H9 (cell line): ENCODE results near the gene SP140. TPM values are rescaled to one million over a fixed set of nuclear protein-coding genes. Genes with fewer than 3 reads are reported as not detected.

Experiments
- DNase-seq: peaks from one replicate; pipeline ENCODE4 v3.0.0-alpha.2; 2017
- H2AFZ ChIP-seq: one replicate; pipeline ENCODE4 v1.6.1; 2013; ENCODE audit warnings: mild to moderate bottlenecking, low read length, control low read depth, moderate library complexity
- H2AK5ac ChIP-seq: 2 replicates; pipeline ENCODE4 v1.6.1; 2013; ENCODE audit warnings: low read length, control low read depth, mixed read lengths; ENCODE audit not compliant: insufficient read length
- H2BK120ac ChIP-seq: one replicate; pipeline ENCODE4 v1.6.1; 2013; ENCODE audit warnings: low read depth, mild to moderate bottlenecking, low read length, control low read depth, inconsistent platforms; ENCODE audit not compliant: poor library complexity, severe bottlenecking
- H2BK12ac ChIP-seq: 2 replicates; pipeline ENCODE4 v1.6.1; 2013; ENCODE audit warnings: low read length, control low read depth, mixed read lengths, low read depth; ENCODE audit not compliant: insufficient read length
- H2BK15ac ChIP-seq: 2 replicates; pipeline ENCODE4 v1.6.1; 2013; ENCODE audit warnings: low read depth, low read length, control low read depth
- H2BK20ac ChIP-seq: one replicate; pipeline ENCODE4 v1.6.1; 2013; ENCODE audit warnings: low read depth, mild to moderate bottlenecking, low read length, control low read depth, inconsistent platforms; ENCODE audit not compliant: poor library complexity, severe bottlenecking
- H2BK5ac ChIP-seq: 2 replicates; pipeline ENCODE4 v1.6.1; 2013; ENCODE audit warnings: low read length, control low read depth, mixed read lengths; ENCODE audit not compliant: insufficient read length
- H3K14ac ChIP-seq: 2 replicates; pipeline ENCODE4 v1.6.1; 2013; ENCODE audit warnings: low read length, control low read depth; ENCODE audit not compliant: insufficient read depth
- H3K18ac ChIP-seq: 2 replicates; pipeline ENCODE4 v1.6.1; 2013; ENCODE audit warnings: low read depth, mild to moderate bottlenecking, mixed read lengths, low read length, control low read depth; ENCODE audit not compliant: insufficient read length
- H3K23ac ChIP-seq: 2 replicates; pipeline ENCODE4 v1.6.1; 2013; ENCODE audit warnings: low read length, control low read depth, mixed read lengths, low read depth; ENCODE audit not compliant: insufficient read length
- H3K23me2 ChIP-seq: 2 replicates; pipeline ENCODE4 v1.6.1; 2013; ENCODE audit warnings: low read depth, mild to moderate bottlenecking, mixed read lengths, low read length, control low read depth; ENCODE audit not compliant: insufficient read length, poor library complexity, severe bottlenecking
- H3K27ac ChIP-seq: 2 replicates; pipeline ENCODE4 v1.5.1; 2013; ENCODE audit warnings: low read length, control low read depth, mixed read lengths, low read depth; ENCODE audit not compliant: insufficient read length
- H3K27me3 ChIP-seq: 2 replicates; pipeline ENCODE4 v1.6.1; 2013; ENCODE audit warnings: low read length, control low read depth, inconsistent platforms; ENCODE audit not compliant: insufficient read depth
- H3K4ac ChIP-seq: 2 replicates; pipeline ENCODE4 v1.6.1; 2013; ENCODE audit warnings: low read depth, mild to moderate bottlenecking, control low read depth, inconsistent platforms, low read length, moderate library complexity
- H3K4me1 ChIP-seq: 2 replicates; pipeline ENCODE4 v1.6.1; 2013; ENCODE audit warnings: low read length, control low read depth, inconsistent platforms; ENCODE audit not compliant: insufficient read depth
- H3K4me2 ChIP-seq: 2 replicates; pipeline ENCODE4 v1.6.1; 2013; ENCODE audit warnings: low read length, control low read depth, mixed read lengths; ENCODE audit not compliant: insufficient read length, insufficient read depth
- H3K56ac ChIP-seq: 2 replicates; pipeline ENCODE4 v1.6.1; 2013; ENCODE audit warnings: low read depth, mild to moderate bottlenecking, mixed read lengths, low read length, control low read depth; ENCODE audit not compliant: insufficient read length
- H3K79me1 ChIP-seq: 2 replicates; pipeline ENCODE4 v1.6.1; 2013; ENCODE audit warnings: low read depth, mild to moderate bottlenecking, moderate library complexity, low read length, control low read depth, inconsistent platforms; ENCODE audit not compliant: insufficient read depth, poor library complexity, severe bottlenecking
- H3K79me2 ChIP-seq: 2 replicates; pipeline ENCODE4 v1.6.1; 2013; ENCODE audit warnings: low read length, control low read depth, inconsistent platforms; ENCODE audit not compliant: insufficient read depth
- H3K9ac ChIP-seq: 2 replicates; pipeline ENCODE4 v1.6.1; 2013; ENCODE audit warnings: low read length, control low read depth, mixed read lengths; ENCODE audit not compliant: insufficient read length; ENCODE audit errors: extremely low read depth
- H3K9me3 ChIP-seq: one replicate; pipeline ENCODE4 v1.6.1; 2013; ENCODE audit warnings: low read depth, low read length, inconsistent platforms; ENCODE audit not compliant: control insufficient read depth
- H3T11ph ChIP-seq: one replicate; pipeline ENCODE4 v1.6.1; 2013; ENCODE audit warnings: mild to moderate bottlenecking, low read length, control low read depth, inconsistent platforms
- H4K20me1 ChIP-seq: one replicate; pipeline ENCODE4 v1.6.1; 2013; ENCODE audit not compliant: control insufficient read depth, insufficient read length, insufficient read depth
- H4K5ac ChIP-seq: 2 replicates; pipeline ENCODE4 v1.6.1; 2013; ENCODE audit warnings: low read depth, mild to moderate bottlenecking, mixed read lengths, low read length, control low read depth; ENCODE audit not compliant: insufficient read length
- H4K8ac ChIP-seq: replicated peaks from 2 replicates; pipeline ENCODE4 v1.6.1; 2013; ENCODE audit warnings: low read length, control low read depth, mixed read lengths, low read depth; ENCODE audit not compliant: insufficient read length
- H4K91ac ChIP-seq: 2 replicates; pipeline ENCODE4 v1.6.1; 2013; ENCODE audit warnings: low read depth, mild to moderate bottlenecking, moderate library complexity, mixed read lengths, low read length, control low read depth; ENCODE audit not compliant: insufficient read length
- H3K27ac Mint-ChIP-seq, 3 experiments: 2 replicates in 2 of 3; 3 replicates in 1 of 3; pipeline ENCODE4 v1.8.0; 2020 to 2021; ENCODE audit warnings: mixed read lengths in 3 of 3, mild to moderate bottlenecking in 1 of 3, moderate library complexity in 1 of 3
- H3K27me3 Mint-ChIP-seq: 2 replicates; pipeline ENCODE4 v1.8.0; 2021; ENCODE audit warnings: low read depth, mild to moderate bottlenecking, moderate library complexity, mixed read lengths
- H3K36me3 Mint-ChIP-seq, 3 experiments: 2 replicates in 2 of 3; 3 replicates in 1 of 3; pipeline ENCODE4 v1.8.0; 2020 to 2021; ENCODE audit warnings: low read depth in 3 of 3, mixed read lengths in 3 of 3; ENCODE audit not compliant: insufficient read depth in 1 of 3
- H3K4me1 Mint-ChIP-seq, 2 experiments: 2 replicates each; pipeline ENCODE4 v1.8.0; 2020; ENCODE audit warnings: mixed read lengths in 2 of 2
- H3K4me3 Mint-ChIP-seq, 2 experiments: 2 replicates in 1 of 2; 3 replicates in 1 of 2; pipeline ENCODE4 v1.8.0; 2020 to 2021; ENCODE audit warnings: mild to moderate bottlenecking in 2 of 2, mixed read lengths in 2 of 2, moderate library complexity in 1 of 2
- H3K9me3 Mint-ChIP-seq, 2 experiments: 2 replicates in 1 of 2; 3 replicates in 1 of 2; pipeline ENCODE4 v1.8.0; 2020; ENCODE audit warnings: mild to moderate bottlenecking in 2 of 2, mixed read lengths in 2 of 2, moderate library complexity in 1 of 2
- WGBS: extraction: QIAGEN DNeasy Blood & Tissue Kit; methylation state at CpG from one replicate; pipeline ENCODE4 v1.1.7; 2013; ENCODE audit warnings: missing lambda C conversion rate, low lambda C conversion rate, mixed read lengths; ENCODE audit not compliant: insufficient read length; ENCODE audit errors: extremely low coverage; 5-methylcytosine and 5-hydroxymethylcytosine counted together
- total RNA-seq: library from RNA; stranded (reverse); gene quantifications from 2 replicates; pipeline ENCODE4 v1.2.1, GENCODE V29; 2021
- TF ChIP-seq, protein P1 (sequence below): fragments of 200-600 bp; sonication (generic); conservative IDR thresholded peaks from 3 replicates; pipeline ENCODE4 v1.8.0; 2021; ENCODE audit warnings: antibody characterized with exemption, mild to moderate bottlenecking

SP140 gene
- total RNA-seq, 1 experiment from 2014 or later, result 0.31 TPM

DNA sequence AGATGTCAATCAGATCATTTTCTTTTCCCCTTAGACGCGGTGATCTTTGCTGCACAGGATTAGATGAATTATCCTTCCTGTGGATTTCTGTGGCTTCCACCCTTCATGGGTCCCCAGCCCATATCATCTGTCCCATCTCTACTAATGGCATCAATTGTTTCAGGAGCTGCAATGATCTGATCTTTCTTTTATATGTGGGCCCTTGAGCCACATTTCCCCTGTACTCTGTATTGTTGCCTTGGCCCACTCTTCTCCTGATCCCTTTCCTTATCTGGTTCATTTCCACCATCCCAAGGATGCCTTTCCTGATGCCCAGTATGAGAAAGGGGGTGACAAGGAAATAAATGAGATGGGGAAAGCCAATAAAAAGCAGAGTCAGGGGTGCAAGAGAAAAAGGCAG is 24.7 kb downstream of the SP140 start:
- H3K4me1 Mint-ChIP-seq, result no peaks in the 10 kb centered on the region; a peak in 1 of 4 replicates
- Histone ChIP-seq H3K9ac (no peak overlapping the region), H2AK5ac (no peak overlapping the region), H3K18ac (no peak overlapping the region), H3K4me2 (no peak overlapping the region), H3K4ac (no peak overlapping the region), H2BK12ac (no peak overlapping the region), H3K23me2 (no peaks in the 10 kb centered on the region), H4K5ac (no peak overlapping the region), H2BK20ac (no peak overlapping the region), H2AFZ (no peak overlapping the region), H3K79me1 (no peaks in the 10 kb centered on the region), H3K23ac (no peak overlapping the region), H2BK5ac (no peak overlapping the region), H3K27me3 (no peaks in the 10 kb centered on the region), H3K9me3 (no peaks in the 10 kb centered on the region), H3K79me2 (no peaks in the 10 kb centered on the region), H2BK15ac (no peak overlapping the region), H3T11ph (no peak overlapping the region), H3K56ac (no peak overlapping the region), H4K91ac (no peak overlapping the region), H3K14ac (no peak overlapping the region), H4K8ac (no peak overlapping the region), H4K20me1 (no peaks in the 10 kb centered on the region), H2BK120ac (no peak overlapping the region), H3K27ac (no peak overlapping the region), H3K4me1 (no peaks in the 10 kb centered on the region)
- H3K27me3 Mint-ChIP-seq, result no peaks in the 10 kb centered on the region
- H3K9me3 Mint-ChIP-seq, result no peaks in the 10 kb centered on the region
- DNase-seq, result no peak
- H3K4me3 Mint-ChIP-seq, result no peak overlapping the region
- no peaks in the 10 kb centered on the region for H3K36me3 Mint-ChIP-seq
- no CpG with 5 or more reads among the region's 2 CpGs for WGBS
- TF ChIP-seq, protein P1, sequence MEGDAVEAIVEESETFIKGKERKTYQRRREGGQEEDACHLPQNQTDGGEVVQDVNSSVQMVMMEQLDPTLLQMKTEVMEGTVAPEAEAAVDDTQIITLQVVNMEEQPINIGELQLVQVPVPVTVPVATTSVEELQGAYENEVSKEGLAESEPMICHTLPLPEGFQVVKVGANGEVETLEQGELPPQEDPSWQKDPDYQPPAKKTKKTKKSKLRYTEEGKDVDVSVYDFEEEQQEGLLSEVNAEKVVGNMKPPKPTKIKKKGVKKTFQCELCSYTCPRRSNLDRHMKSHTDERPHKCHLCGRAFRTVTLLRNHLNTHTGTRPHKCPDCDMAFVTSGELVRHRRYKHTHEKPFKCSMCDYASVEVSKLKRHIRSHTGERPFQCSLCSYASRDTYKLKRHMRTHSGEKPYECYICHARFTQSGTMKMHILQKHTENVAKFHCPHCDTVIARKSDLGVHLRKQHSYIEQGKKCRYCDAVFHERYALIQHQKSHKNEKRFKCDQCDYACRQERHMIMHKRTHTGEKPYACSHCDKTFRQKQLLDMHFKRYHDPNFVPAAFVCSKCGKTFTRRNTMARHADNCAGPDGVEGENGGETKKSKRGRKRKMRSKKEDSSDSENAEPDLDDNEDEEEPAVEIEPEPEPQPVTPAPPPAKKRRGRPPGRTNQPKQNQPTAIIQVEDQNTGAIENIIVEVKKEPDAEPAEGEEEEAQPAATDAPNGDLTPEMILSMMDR, result no peak
- H3K27ac Mint-ChIP-seq, result no peak overlapping the region
